Activated CD4-positive, alpha-beta T cell treated with anti-CD3 and anti-CD28 coated beads, Interleukin-2, amount 10 ng/mL, durations not matched to agents 24 days and 14 days (primary cell): ENCODE data around the gene CFHR2. TPM values are rescaled to one million over a fixed set of nuclear protein-coding genes. Genes with fewer than 3 reads are reported as not detected.
"Not testable (repeated sequence)": the region's sequence is repeated elsewhere in the genome, so short reads cannot be mapped to it uniquely, and the experiment has no call there.

Experiments
- DNase-seq: peaks from one replicate; pipeline ENCODE4 v3.0.0; 2022
- H3K27ac Mint-ChIP-seq: one replicate; pipeline ENCODE4 v1.8.0; 2022; ENCODE audit warnings: mild to moderate bottlenecking, mixed read lengths
- H3K27me3 Mint-ChIP-seq: one replicate; pipeline ENCODE4 v1.8.0; 2022; ENCODE audit warnings: mixed read lengths
- H3K36me3 Mint-ChIP-seq: one replicate; pipeline ENCODE4 v1.8.0; 2022; ENCODE audit warnings: low read depth, mild to moderate bottlenecking, mixed read lengths
- H3K4me1 Mint-ChIP-seq: one replicate; pipeline ENCODE4 v1.8.0; 2021; ENCODE audit warnings: mixed read lengths
- H3K4me3 Mint-ChIP-seq: one replicate; pipeline ENCODE4 v1.8.0; 2022; ENCODE audit warnings: mild to moderate bottlenecking, moderate library complexity, mixed read lengths
- H3K9me3 Mint-ChIP-seq: one replicate; pipeline ENCODE4 v1.8.0; 2021; ENCODE audit warnings: mixed read lengths
- intact Hi-C: fragments of 100-400 bp; cut with micrococcal nuclease; formaldehyde crosslinking; loops from one replicate; pipeline ENCODE4 v1.15.1; 2023
- total RNA-seq: library from RNA; stranded (reverse); gene quantifications from 2 replicates; pipeline ENCODE4 v1.2.3, GENCODE V29; 2022

The CFHR2 gene
- total RNA-seq = 0.37 TPM in 1 of 2 replicates, not detected in the other

DNA sequence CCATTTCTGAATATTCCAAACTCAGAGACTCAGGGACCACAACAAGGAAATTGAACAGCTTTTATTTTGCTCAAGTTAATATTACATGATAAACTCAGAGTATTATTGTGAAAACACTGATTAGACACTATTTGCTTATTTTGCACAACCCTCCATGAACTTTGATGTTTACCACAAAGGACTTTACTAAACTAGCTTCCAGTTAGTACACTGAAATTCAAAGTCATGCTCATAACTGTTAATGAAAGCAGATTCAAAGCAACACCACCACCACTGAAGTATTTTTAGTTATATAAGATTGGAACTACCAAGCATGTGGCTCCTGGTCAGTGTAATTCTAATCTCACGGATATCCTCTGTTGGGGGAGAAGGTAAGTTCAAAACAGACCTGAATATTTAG lies at the start of gene CFHR2:
CFHR2 (plus strand) TSS at position 171 of the 400 bp plus-strand sequence; CDS start at position 314, 143 bp downstream.
- H3K4me1 Mint-ChIP-seq, H3K4me3 Mint-ChIP-seq, DNase-seq, H3K36me3 Mint-ChIP-seq, H3K27me3 Mint-ChIP-seq, H3K27ac Mint-ChIP-seq, H3K9me3 Mint-ChIP-seq: not testable (repeated sequence)
- intact Hi-C loops = loop anchor here (10.0 kb wide), 1 partner anchor 129 kb away; the partner anchor contains the start of gene CFHR1

DNA sequence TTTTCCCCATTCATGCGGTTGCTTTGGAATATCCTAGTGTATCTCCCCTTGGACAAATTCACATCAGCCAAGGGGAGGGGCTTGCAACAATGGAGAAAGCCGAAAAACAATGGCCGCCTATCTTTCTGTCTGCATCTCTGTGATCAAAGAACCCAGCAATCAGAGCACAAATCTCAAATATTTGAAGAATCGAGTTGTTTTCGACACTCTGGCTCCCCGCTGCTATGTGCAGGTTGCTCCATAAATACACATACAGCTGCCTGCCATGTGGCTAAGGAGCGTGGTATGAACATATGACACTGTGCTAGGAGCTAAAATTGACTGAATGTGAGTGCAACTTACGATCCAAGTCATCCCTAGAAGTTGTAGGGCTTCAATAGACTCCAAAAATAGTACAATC lies 47.2 kb upstream of the CFHR2 start:
- H3K27me3 Mint-ChIP-seq = peaks cover 10% of the 10 kb centered on the region
- intact Hi-C loops = no loop called here
- no peaks in the 10 kb centered on the region for H3K9me3 Mint-ChIP-seq
- no peak overlapping the region for H3K4me3 Mint-ChIP-seq
- H3K36me3 Mint-ChIP-seq = no peaks in the 10 kb centered on the region
- H3K4me1 Mint-ChIP-seq = no peaks in the 10 kb centered on the region
- no peak for DNase-seq
- no peak overlapping the region for H3K27ac Mint-ChIP-seq

DNA sequence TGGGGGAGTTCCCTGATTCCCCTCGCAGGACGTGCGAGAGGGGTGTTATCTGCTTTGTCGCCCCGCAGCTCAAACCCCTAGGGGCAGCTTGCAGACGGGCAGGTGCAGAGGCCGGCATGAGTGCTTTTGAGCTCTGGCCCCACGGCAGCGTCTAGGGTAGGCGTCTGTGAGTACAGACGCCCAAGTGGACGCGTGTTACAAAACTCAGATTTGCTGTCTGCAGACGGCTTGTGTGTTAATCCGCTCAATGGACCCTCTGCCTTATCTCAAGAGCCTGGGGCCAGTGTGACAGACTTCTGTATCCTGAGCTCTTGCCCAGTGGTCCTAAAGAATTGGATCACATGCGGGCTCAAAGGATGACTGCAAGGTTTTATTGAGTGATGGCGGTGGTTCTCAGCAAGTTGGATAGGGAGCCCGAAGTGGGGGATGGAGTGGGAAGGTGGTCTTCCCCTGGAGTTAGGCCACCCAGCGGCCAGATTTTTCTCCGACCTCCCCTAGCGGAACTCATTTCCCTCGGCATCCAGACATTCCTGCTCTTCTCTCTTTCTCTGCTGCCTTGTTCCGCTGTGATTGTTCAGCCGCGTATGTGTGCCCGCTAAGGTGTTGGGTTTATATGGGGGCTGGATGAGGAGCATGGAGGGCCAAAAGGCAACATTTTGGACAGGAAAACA lies 46.2 kb upstream of the CFHR2 start:
- H3K27ac Mint-ChIP-seq = no peak overlapping the region
- no peaks in the 10 kb centered on the region for H3K4me1 Mint-ChIP-seq
- H3K36me3 Mint-ChIP-seq = no peaks in the 10 kb centered on the region
- intact Hi-C loops = no loop called here
- no peaks in the 10 kb centered on the region for H3K9me3 Mint-ChIP-seq
- no peak for DNase-seq
- H3K27me3 Mint-ChIP-seq = peaks cover 10% of the 10 kb centered on the region
- H3K4me3 Mint-ChIP-seq = no peak overlapping the region

DNA sequence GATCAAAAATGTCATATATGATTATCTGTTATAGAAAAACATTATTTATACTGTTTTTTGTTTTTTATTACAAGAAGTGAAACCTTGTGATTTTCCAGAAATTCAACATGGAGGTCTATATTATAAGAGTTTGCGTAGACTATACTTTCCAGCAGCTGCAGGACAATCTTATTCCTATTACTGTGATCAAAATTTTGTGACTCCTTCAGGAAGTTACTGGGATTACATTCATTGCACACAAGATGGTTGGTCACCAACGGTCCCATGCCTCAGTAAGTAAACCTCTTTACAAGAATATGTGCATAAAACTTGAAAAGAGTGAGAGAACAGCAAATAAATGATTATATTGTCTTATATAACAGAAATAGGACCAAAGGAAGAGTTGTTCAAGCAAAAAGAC lies 41.2 kb upstream of the CFHR2 start:
- no peak for DNase-seq
- Mint-ChIP-seq H3K4me1 (no peaks in the 10 kb centered on the region), H3K36me3 (no peaks in the 10 kb centered on the region), H3K27me3 (peaks cover 8% of the 10 kb centered on the region), H3K4me3 (no peak overlapping the region), H3K9me3 (no peaks in the 10 kb centered on the region), H3K27ac (no peak overlapping the region)
- intact Hi-C loops = no loop called here

DNA sequence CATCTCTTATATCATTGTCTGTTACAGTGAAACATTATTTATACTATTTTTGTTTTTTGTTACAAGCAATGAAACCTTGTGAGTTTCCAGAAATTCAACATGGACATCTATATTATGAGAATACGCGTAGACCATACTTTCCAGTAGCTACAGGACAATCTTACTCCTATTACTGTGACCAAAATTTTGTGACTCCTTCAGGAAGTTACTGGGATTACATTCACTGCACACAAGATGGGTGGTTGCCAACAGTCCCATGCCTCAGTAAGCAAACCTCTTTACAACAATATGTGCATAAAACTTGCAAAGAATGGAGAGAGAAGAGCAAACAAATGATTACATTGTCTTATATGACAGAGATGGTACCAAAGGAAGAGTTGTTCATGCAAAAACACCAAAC lies 33.3 kb upstream of the CFHR2 start:
- intact Hi-C loops = no loop called here
- no peak for DNase-seq
- Mint-ChIP-seq H3K27me3 (no peaks in the 10 kb centered on the region), H3K9me3 (no peaks in the 10 kb centered on the region), H3K36me3 (no peaks in the 10 kb centered on the region), H3K4me1 (no peaks in the 10 kb centered on the region), H3K4me3 (no peak overlapping the region), H3K27ac (no peak overlapping the region)

DNA sequence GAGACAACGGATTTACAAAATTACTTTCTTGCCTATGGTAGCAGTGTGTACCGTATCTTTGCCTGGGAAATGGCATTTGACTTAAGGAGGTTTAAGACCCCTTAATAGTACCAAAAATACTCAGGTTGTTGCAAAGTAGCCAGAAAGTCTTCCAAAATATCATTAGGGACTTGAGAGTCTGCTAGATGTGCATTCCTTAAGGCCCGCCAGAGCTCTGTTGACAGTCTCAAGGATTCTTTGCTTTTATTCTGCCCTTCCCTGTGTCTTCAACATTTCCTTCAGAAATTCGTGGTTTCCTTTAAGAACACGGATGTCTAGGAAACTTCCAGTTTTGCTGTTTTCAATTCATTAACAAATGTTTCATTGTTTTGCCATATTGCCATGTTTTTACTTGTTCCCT lies 31.3 kb upstream of the CFHR2 start:
- H3K4me3 Mint-ChIP-seq, DNase-seq, H3K27me3 Mint-ChIP-seq, H3K36me3 Mint-ChIP-seq, H3K9me3 Mint-ChIP-seq, H3K4me1 Mint-ChIP-seq, H3K27ac Mint-ChIP-seq, intact Hi-C loops: not testable (repeated sequence)

DNA sequence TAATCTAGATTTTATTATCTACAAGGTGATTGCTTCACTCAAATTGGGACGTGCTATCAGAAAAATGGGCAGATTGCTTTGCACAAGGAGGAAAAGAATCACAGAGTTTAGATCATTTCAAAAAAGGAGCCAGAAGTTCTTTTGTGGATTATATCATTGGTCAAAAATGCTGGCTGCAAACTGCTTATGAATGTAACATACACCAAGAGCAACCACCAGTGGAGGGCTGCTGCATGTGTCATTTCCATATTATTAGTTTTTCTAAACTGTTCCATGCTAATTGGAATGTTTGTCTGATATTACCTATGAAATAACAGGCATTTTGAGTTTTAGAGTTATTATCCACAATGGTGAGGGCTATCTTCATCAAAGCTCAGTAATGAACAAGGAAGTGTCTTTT lies 16.7 kb upstream of the CFHR2 start:
- H3K36me3 Mint-ChIP-seq, H3K9me3 Mint-ChIP-seq, intact Hi-C loops, H3K4me1 Mint-ChIP-seq, DNase-seq, H3K4me3 Mint-ChIP-seq, H3K27me3 Mint-ChIP-seq, H3K27ac Mint-ChIP-seq: not testable (repeated sequence)

DNA sequence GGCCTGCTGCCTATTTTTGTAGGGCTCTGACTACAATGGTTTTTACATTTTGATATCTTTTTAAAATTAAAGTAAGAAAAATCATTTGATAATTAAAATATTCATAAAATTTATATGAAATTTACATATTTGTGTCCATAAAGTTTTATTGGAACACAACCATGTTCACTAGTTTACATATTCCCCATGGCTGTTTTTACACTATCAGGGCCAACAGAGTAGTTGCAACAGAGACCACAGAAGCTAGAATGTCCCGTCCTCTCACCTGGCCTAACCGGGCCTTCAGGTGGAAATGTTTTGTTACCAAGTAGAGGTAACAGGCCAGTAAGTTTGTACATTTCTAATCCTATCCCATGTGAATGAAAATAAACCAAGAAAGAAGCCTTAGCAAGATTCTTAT lies 10.7 kb upstream of the CFHR2 start:
- not testable (repeated sequence) for H3K27me3 Mint-ChIP-seq

DNA sequence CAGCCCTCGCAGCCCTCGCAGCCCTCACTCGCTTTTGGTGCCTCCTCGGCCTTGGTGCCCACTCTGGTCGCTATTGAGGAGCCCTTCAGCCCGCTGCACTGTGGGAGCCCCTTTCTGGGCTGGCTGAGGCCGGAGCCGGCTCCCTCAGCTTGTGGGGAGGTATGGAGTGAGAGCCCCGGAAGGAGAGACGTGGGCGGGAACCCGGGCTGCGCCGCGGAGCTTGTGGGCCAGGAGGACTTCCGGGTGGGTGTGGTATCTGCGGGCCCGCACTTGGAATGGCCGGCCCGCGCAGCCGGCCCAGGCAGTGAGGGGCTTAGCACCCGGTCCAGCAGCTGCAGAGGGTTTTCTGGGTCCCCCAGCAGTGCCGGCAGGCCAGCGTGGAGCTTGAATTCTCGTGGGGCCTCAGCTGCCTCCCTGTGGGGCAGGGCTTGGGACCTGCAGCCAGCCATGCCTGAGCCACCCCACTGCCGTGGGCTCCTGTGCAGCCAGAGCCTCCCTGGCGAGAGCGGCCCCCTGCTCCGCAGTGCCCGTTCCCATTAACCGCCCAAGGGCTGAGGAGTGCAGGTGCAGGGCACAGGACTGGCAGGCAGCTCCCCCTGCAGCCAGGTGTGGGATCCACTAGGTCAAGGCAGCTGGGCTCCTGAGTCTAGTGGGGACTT lies 9.9 kb upstream of the CFHR2 start:
- Mint-ChIP-seq H3K9me3 (no peaks in the 10 kb centered on the region), H3K36me3 (no peaks in the 10 kb centered on the region), H3K27me3 (no peaks in the 10 kb centered on the region), H3K27ac (no peak overlapping the region), H3K4me1 (no peaks in the 10 kb centered on the region), H3K4me3 (no peak overlapping the region)
- intact Hi-C loops = no loop called here
- DNase-seq = no peak

More for the DNA sequence above, 10.7 kb upstream of the CFHR2 start:
- DNase-seq, H3K9me3 Mint-ChIP-seq, intact Hi-C loops, H3K36me3 Mint-ChIP-seq, H3K4me3 Mint-ChIP-seq, H3K27ac Mint-ChIP-seq, H3K4me1 Mint-ChIP-seq: not testable (repeated sequence)

DNA sequence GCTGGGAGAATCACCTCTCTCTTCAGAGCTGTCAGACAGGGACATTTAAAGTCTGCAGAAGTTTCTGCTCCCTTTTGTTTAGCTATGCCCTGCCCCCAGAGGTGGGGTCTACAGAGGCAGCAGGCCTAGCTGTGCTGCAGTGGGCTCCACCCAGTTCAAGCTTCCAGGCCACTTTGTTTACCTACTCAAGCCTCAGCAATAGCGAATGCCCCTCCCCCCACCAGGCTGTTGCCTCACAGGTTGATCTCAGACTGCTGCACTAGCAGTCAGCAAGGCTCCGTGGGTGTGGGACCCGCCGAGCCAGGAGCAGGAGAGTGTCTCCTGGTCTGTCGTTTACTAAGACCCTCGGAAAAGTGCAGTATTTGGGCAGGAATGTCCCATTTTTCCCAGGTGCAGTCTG lies 2.1 kb upstream of the CFHR2 start:
- intact Hi-C loops = loop anchor here (10.0 kb wide), 1 partner anchor 127 kb away; the partner anchor contains the start of gene CFHR1
- not testable (repeated sequence) for H3K9me3 Mint-ChIP-seq, H3K36me3 Mint-ChIP-seq, DNase-seq, H3K4me1 Mint-ChIP-seq, H3K4me3 Mint-ChIP-seq, H3K27me3 Mint-ChIP-seq, H3K27ac Mint-ChIP-seq

DNA sequence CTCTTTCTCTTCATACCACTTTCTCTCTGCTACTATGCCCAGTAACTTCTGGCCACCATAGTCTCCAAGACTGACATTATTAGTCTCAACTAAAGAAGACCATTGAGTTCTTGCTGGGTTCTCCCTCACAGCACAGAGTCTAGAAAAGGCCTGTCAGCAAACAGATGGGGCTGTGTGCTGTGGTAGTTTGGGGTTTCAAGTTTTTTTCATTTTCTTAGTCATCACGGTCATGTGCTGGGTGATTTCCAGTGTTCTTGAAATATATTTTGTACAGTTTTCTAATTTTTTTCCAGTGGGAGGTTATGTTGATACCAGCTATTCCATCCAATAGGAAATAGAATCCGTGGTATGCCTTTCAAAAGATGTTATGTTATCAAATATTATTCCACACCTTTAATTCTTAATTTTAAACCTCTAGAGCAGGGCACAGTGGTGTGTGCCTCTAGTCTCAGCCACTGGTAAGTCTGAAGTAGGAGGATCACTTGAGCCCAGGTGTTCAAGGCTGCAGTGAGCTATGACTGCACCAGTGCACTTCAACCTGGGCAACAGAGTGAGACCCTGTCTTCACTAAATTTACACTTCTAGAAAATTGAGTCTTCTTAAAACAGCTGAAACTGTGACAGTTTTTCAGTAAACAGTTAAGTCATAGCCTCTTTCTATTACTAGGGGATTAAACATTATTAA lies 8.3 kb downstream of the CFHR2 start:
- intact Hi-C loops = no loop called here
- Mint-ChIP-seq H3K4me1 (no peaks in the 10 kb centered on the region), H3K27ac (no peak overlapping the region), H3K4me3 (no peak overlapping the region), H3K27me3 (no peaks in the 10 kb centered on the region), H3K36me3 (no peaks in the 10 kb centered on the region), H3K9me3 (peaks cover 3% of the 10 kb centered on the region)
- no peak for DNase-seq

DNA sequence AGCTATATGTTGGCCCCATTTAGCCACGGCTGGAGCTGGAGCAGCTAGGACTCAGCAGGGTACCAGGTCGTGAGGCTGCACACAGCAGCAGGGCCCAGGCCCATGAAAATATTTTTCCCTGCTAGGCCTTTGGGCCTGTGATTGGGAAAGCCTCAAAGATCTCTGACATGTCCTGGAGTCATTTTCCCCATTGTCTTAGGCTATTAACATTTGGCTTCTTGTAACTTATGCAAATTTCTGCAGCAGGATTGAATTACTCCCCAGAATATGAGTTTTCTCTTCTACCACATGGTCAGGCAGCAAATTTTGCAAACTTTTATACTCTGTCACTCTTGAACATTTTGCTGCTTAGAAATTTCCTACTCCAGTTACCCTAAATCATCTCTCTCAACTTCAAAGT lies 11.2 kb downstream of the CFHR2 start:
- no peaks in the 10 kb centered on the region for H3K4me1 Mint-ChIP-seq
- peaks cover 3% of the 10 kb centered on the region for H3K9me3 Mint-ChIP-seq
- intact Hi-C loops = no loop called here
- no peak overlapping the region for H3K27ac Mint-ChIP-seq
- DNase-seq = no peak
- no peaks in the 10 kb centered on the region for H3K36me3 Mint-ChIP-seq
- no peak overlapping the region for H3K4me3 Mint-ChIP-seq
- no peaks in the 10 kb centered on the region for H3K27me3 Mint-ChIP-seq

DNA sequence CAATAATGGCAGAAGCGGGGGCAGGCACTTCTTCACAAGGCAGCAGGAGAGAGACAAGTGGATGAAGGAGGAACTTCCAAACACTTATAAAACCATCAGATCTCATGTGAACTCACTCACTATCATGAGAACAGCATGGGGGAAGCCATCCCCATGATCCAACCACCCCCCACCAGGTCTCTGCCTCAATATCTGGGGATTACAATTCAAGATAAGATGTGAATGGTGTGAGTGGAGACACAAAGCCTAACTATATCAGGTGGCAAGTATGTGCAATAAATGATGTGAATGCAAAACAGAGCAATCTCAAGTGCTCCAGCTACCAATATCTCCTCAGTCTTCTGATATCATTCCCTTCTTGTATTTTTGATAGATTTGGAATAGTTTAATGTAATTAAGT lies 12.4 kb downstream of the CFHR2 start:
- Mint-ChIP-seq H3K27ac (no peak overlapping the region), H3K4me1 (no peaks in the 10 kb centered on the region), H3K4me3 (no peak overlapping the region), H3K36me3 (no peaks in the 10 kb centered on the region), H3K27me3 (no peaks in the 10 kb centered on the region), H3K9me3 (peaks cover 3% of the 10 kb centered on the region)
- DNase-seq = no peak
- intact Hi-C loops = no loop called here

DNA sequence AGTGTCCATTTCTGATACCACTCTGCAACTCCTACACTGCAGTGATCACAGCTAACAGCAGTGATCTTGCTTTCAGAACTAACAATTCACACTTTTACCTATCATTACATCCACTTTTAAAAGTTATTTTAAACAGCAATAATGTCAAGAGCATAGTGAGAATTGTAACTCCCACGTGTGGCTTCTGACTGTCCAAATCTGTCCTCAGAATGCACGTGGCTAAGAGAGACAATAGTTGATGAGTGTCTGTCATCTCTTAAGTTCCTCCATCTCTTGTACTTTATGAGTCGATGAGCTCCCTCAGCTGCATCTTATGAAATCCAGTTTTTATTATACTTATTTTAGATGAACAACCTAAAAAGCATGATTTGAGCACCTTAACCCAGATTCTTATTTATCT lies 17.3 kb downstream of the CFHR2 start:
- Mint-ChIP-seq H3K9me3 (peaks cover 3% of the 10 kb centered on the region), H3K36me3 (no peaks in the 10 kb centered on the region), H3K4me3 (no peak overlapping the region), H3K27ac (no peak overlapping the region), H3K4me1 (no peaks in the 10 kb centered on the region), H3K27me3 (no peaks in the 10 kb centered on the region)
- no peak for DNase-seq
- intact Hi-C loops = no loop called here
